Keratinocyte (primary cell): ENCODE results near the gene NR6A1. TPM values are rescaled to one million over a fixed set of nuclear protein-coding genes. Genes with fewer than 3 reads are reported as not detected.

Experiments used
- DNase-seq: peaks from one replicate; pipeline ENCODE4 v3.0.0-alpha.2; 2011; ENCODE audit warnings: low read depth, missing footprints, low spot score
- FAIRE-seq: peaks from 2 replicates; lab custom pipeline; 2011; peaks lifted over from hg19 to GRCh38; lab: Jason Lieb, UNC
- H2AFZ ChIP-seq: 2 replicates; pipeline ENCODE4 v1.6.0; 2012; ENCODE audit warnings: low read length, control low read depth, inconsistent platforms; ENCODE audit not compliant: control insufficient read depth
- H3K27ac ChIP-seq: 2 replicates; pipeline ENCODE4 v1.5.1; 2011; ENCODE audit warnings: low read length; ENCODE audit not compliant: control insufficient read depth, insufficient read depth
- H3K27me3 ChIP-seq: 3 replicates; pipeline ENCODE4 v1.6.0; 2011; ENCODE audit warnings: low read length; ENCODE audit not compliant: control insufficient read depth, insufficient read depth; ENCODE audit errors: extremely low read depth
- H3K36me3 ChIP-seq, 2 experiments: 2 replicates in 1 of 2; 3 replicates in 1 of 2; pipeline ENCODE4 v1.5.1; 2011; ENCODE audit warnings: low read length in 2 of 2, mild to moderate bottlenecking in 1 of 2; ENCODE audit not compliant: control insufficient read depth in 2 of 2, insufficient read depth in 2 of 2; ENCODE audit errors: extremely low read depth in 1 of 2
- H3K4me1 ChIP-seq: 3 replicates; pipeline ENCODE4 v1.5.1; 2011; ENCODE audit warnings: low read length; ENCODE audit not compliant: control insufficient read depth, insufficient read depth; ENCODE audit errors: extremely low read depth
- H3K4me2 ChIP-seq: 3 replicates; pipeline ENCODE4 v1.6.0; 2011; ENCODE audit warnings: low read depth, low read length; ENCODE audit not compliant: control insufficient read depth, insufficient read depth; ENCODE audit errors: extremely low read depth
- H3K4me3 ChIP-seq, 3 experiments: fragments of 200-600 bp in 1 of 3; sonication (generic) in 1 of 3; 2 replicates in 2 of 3; 3 replicates in 1 of 3; pipeline ENCODE4 v1.5.1; 2011 to 2016; ENCODE audit warnings: low read length in 3 of 3, mild to moderate bottlenecking in 3 of 3, control low read depth in 2 of 3, inconsistent platforms in 1 of 3, low read depth in 1 of 3, mixed read lengths in 1 of 3, mixed run types in 1 of 3, moderate library complexity in 1 of 3; ENCODE audit not compliant: control insufficient read depth in 2 of 3, insufficient read depth in 2 of 3; ENCODE audit errors: extremely low read depth in 1 of 3
- H3K79me2 ChIP-seq: 2 replicates; pipeline ENCODE4 v1.6.0; 2012; ENCODE audit warnings: low read length; ENCODE audit not compliant: control insufficient read depth, insufficient read depth
- H3K9ac ChIP-seq: 3 replicates; pipeline ENCODE4 v1.6.0; 2011; ENCODE audit warnings: low read length; ENCODE audit not compliant: control insufficient read depth, insufficient read depth; ENCODE audit errors: extremely low read depth
- H3K9me1 ChIP-seq: 3 replicates; pipeline ENCODE4 v1.6.0; 2011; ENCODE audit warnings: low read length; ENCODE audit not compliant: control insufficient read depth, insufficient read depth; ENCODE audit errors: extremely low read depth
- H3K9me3 ChIP-seq: 2 replicates; pipeline ENCODE4 v1.5.1; 2012; ENCODE audit warnings: low read depth, low read length; ENCODE audit not compliant: control insufficient read depth
- H4K20me1 ChIP-seq: 3 replicates; pipeline ENCODE4 v1.6.0; 2011; ENCODE audit warnings: low read length; ENCODE audit not compliant: control insufficient read depth, insufficient read depth; ENCODE audit errors: extremely low read depth
- EZH2 ChIP-seq: IDR thresholded peaks from one replicate; pipeline ENCODE4 v1.6.1; 2012; ENCODE audit warnings: inconsistent platforms, mild to moderate bottlenecking, low read length, moderate library complexity
- dilution Hi-C: fragments of 300-500 bp; cut with MboI; formaldehyde crosslinking; loops from one replicate; pipeline ENCODE4 v1.7.0; 2020; ENCODE audit warnings: low sequenced_read_pairs; ENCODE audit not compliant: extremely low pct_ligation_motif_present
- polyA plus RNA-seq, 5 experiments: library from polyadenylated mRNA; depleted of rRNA in 3 of 5; stranded (reverse) in 3 of 5; stranded (forward) in 1 of 5; unstranded in 1 of 5; fragments of >200 nt; gene quantifications; 1 replicate in 1 of 5; 2 replicates in 3 of 5; 3 replicates in 1 of 5; pipeline versions ENCODE4 v1.2.1 to v1.2.3, GENCODE V29; 2011 to 2012; ENCODE audit warnings: missing spikeins in 2 of 5, low read depth in 1 of 5, low replicate concordance in 1 of 5
- TF ChIP-seq, protein P1 (sequence below), 3 experiments: IDR thresholded peaks in 1 of 3; conservative IDR thresholded peaks in 1 of 3; optimal IDR thresholded peaks in 1 of 3; 2 replicates in 2 of 3; 3 replicates in 1 of 3; pipeline versions ENCODE3 to v1.5.1; 2011; ENCODE audit warnings: low read length in 3 of 3, mild to moderate bottlenecking in 3 of 3, moderate library complexity in 2 of 3, control low read depth in 1 of 3, inconsistent platforms in 1 of 3; ENCODE audit not compliant: insufficient read depth in 2 of 3; ENCODE audit errors: extremely low read depth in 1 of 3

NR6A1 gene
- polyA plus RNA-seq, 1 donor (not counting 4 experiments of a cell fraction or from before 2014, with no cell fraction given) = 1.8 TPM

DNA sequence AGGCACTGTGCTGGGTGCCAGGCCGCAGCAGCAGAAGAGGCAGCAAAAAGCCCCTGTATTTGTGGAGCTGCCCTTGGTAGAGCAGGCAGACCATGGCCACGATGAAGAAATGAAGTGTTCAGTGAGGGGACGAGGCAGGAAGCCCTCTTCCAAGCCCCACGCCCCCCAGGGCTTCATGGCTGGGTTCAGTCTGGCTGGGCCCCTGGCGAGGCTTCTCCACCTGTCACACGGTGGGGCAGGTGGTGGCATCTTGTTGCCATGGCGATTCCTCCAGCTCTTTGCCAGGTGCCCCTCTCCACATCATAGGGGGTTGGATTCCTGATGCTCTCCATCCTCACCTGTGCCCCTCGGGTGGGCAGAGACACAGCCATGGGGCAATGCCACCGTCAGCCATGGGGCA is 299.4 kb downstream of the NR6A1 start:
- Histone ChIP-seq H3K79me2 (no peaks in the 10 kb centered on the region), H4K20me1 (no peaks in the 10 kb centered on the region), H3K27me3 (peaks cover 10% of the 10 kb centered on the region), H3K4me3 (no peak overlapping the region), H3K9me1 (no peaks in the 10 kb centered on the region), H3K9me3 (no peaks in the 10 kb centered on the region), H3K36me3 (no peaks in the 10 kb centered on the region), H2AFZ (no peak overlapping the region), H3K4me1 (no peaks in the 10 kb centered on the region), H3K27ac (no peak overlapping the region), H3K9ac (no peak overlapping the region), H3K4me2 (no peak overlapping the region)
- TF ChIP-seq, protein P1, sequence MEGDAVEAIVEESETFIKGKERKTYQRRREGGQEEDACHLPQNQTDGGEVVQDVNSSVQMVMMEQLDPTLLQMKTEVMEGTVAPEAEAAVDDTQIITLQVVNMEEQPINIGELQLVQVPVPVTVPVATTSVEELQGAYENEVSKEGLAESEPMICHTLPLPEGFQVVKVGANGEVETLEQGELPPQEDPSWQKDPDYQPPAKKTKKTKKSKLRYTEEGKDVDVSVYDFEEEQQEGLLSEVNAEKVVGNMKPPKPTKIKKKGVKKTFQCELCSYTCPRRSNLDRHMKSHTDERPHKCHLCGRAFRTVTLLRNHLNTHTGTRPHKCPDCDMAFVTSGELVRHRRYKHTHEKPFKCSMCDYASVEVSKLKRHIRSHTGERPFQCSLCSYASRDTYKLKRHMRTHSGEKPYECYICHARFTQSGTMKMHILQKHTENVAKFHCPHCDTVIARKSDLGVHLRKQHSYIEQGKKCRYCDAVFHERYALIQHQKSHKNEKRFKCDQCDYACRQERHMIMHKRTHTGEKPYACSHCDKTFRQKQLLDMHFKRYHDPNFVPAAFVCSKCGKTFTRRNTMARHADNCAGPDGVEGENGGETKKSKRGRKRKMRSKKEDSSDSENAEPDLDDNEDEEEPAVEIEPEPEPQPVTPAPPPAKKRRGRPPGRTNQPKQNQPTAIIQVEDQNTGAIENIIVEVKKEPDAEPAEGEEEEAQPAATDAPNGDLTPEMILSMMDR (optimal IDR thresholded peaks at IDR 0.05 in 1 of 3, IDR thresholded peaks at IDR 0.05 in 1 of 3, conservative IDR thresholded peaks at IDR 0.05 in 1 of 3; ENCODE audit: extremely low read depth in 1 of 3, insufficient read depth in 2 of 3, low read length in 3 of 3) = no peak
- no peak for TF ChIP-seq EZH2
- DNase-seq (no peak), FAIRE-seq (no peak)
- dilution Hi-C loops = no loop called here

GRCh38 chr9:124470726-124471125 is 300.4 kb downstream of the NR6A1 start:
- Histone ChIP-seq H3K27ac (no peak overlapping the region), H3K79me2 (no peaks in the 10 kb centered on the region), H2AFZ (no peak overlapping the region), H3K9ac (no peak overlapping the region), H3K4me2 (no peak overlapping the region), H3K4me3 (no peak overlapping the region), H3K9me3 (no peaks in the 10 kb centered on the region), H3K9me1 (no peaks in the 10 kb centered on the region), H3K27me3 (no peaks in the 10 kb centered on the region), H4K20me1 (no peaks in the 10 kb centered on the region), H3K4me1 (no peaks in the 10 kb centered on the region), H3K36me3 (no peaks in the 10 kb centered on the region)
- FAIRE-seq (no peak), DNase-seq (no peak)
- TF ChIP-seq, protein P1 (optimal IDR thresholded peaks at IDR 0.05 in 1 of 3, IDR thresholded peaks at IDR 0.05 in 1 of 3, conservative IDR thresholded peaks at IDR 0.05 in 1 of 3; ENCODE audit: extremely low read depth in 1 of 3, insufficient read depth in 2 of 3, low read length in 3 of 3) = no peak
- TF ChIP-seq EZH2 = no peak
- dilution Hi-C loops = no loop called here
